HPDE6-E6E7 (cell line): Measurements from ENCODE around the gene PCDHGB4.
A peak's percentile ranks its signal among the peaks of the same experiment; 100 is the strongest.
"Not testable (repeated sequence)": the region's sequence is repeated elsewhere in the genome, so short reads cannot be mapped to it uniquely, and the experiment has no call there.

Source experiments
- DNase-seq: peaks from one replicate; pipeline ENCODE4 v3.0.0; 2011; ENCODE audit warnings: missing footprints; ENCODE audit errors: extremely low spot score

The PCDHGB4 gene

GRCh38 chr5:141430332-141431113 is 43.0 kb downstream of the PCDHGB4 start, which contains the start of gene PCDHGA12:
TSS of gene PCDHGA12 (plus strand) at chr5:141430507. CDS start at chr5:141430760, 253 bp downstream.
- DNase-seq = peak; percentile 54

- DNase-seq = no peak
Observed at GRCh38 chr5:141431286-141431685, 43.8 kb downstream of the PCDHGB4 start.

GRCh38 chr5:141432308-141432707 is 44.8 kb downstream of the PCDHGB4 start:
- not testable (repeated sequence) for DNase-seq

GRCh38 chr5:141432726-141433125 is 45.2 kb downstream of the PCDHGB4 start:
- DNase-seq = not testable (repeated sequence)

DNA sequence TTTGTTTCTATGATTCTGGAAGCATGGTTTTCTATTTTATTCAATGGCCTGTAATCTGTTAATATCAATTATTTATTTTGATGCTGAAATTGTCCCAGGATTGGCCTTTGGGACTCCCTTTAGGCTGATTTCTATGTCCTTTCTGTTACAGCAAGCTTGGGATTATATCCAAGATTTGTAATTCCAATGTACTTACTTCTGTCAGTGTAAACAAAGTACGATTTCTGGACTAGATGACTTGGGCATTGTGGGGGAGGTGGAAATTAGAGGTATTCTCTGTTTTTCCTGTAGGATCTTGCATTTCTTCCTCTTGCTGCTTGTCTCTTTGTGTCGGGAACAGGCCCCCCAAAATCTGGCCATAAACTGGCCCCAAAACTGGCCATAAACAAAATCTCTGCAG is 46.5 kb downstream of the PCDHGB4 start:
- DNase-seq = no peak

GRCh38 chr5:141437221-141437620 is 49.7 kb downstream of the PCDHGB4 start:
- no peak for DNase-seq

- no peak for DNase-seq
Observed at GRCh38 chr5:141439411-141440141, 52.1 kb downstream of the PCDHGB4 start.
